Coronary artery (tissue), 2 donors: ENCODE results near the gene SAXO1.

Source experiments
- DNase-seq: peaks from one replicate; pipeline ENCODE4 v3.0.0-alpha.2; 2017; ENCODE audit warnings: low spot score
- H3K27ac ChIP-seq, 2 donors: fragments of 200-600 bp; sonication (generic); one replicate each; pipeline ENCODE4 v1.5.1; 2016 to 2019
- H3K4me3 ChIP-seq: fragments of 200-600 bp; sonication (generic); 2 replicates; pipeline ENCODE4 v1.5.1; 2016; ENCODE audit warnings: mild to moderate bottlenecking, moderate library complexity
- CTCF ChIP-seq: fragments of 200-600 bp; sonication (generic); IDR thresholded peaks from one replicate; pipeline ENCODE4 v1.5.1; 2019; ENCODE audit warnings: antibody characterized with exemption

The SAXO1 gene

GRCh38 chr9:18906656-18907395, 126.2 kb downstream of the SAXO1 start:
- Histone ChIP-seq H3K4me3 (no peak overlapping the region), H3K27ac (no peak overlapping the region)
- TF ChIP-seq CTCF = no peak
- DNase-seq = no peak

- DNase-seq = no peak
- no peak for TF ChIP-seq CTCF
- no peak overlapping the region for H3K27ac ChIP-seq
- no peak overlapping the region for H3K4me3 ChIP-seq
Measured at GRCh38 chr9:18905883-18906629, 127.0 kb downstream of the SAXO1 start.

- H3K27ac ChIP-seq = no peak overlapping the region
- no peak for DNase-seq
- no peak for TF ChIP-seq CTCF
Measured at GRCh38 chr9:18905028-18905882, 127.8 kb downstream of the SAXO1 start.

GRCh38 chr9:18903450-18903849, 129.6 kb downstream of the SAXO1 start:
- no peak overlapping the region for H3K4me3 ChIP-seq
- TF ChIP-seq CTCF = no peak
- H3K27ac ChIP-seq = no peak overlapping the region
- no peak for DNase-seq

More at GRCh38 chr9:18905028-18905882, 127.8 kb downstream of the SAXO1 start:
- H3K4me3 ChIP-seq = no peak overlapping the region

GRCh38 chr9:18896531-18897179, 136.4 kb downstream of the SAXO1 start:
- DNase-seq = no peak
- Histone ChIP-seq H3K4me3 (no peak overlapping the region), H3K27ac (no peak overlapping the region)
- no peak for TF ChIP-seq CTCF

- no peak for DNase-seq
- no peak for TF ChIP-seq CTCF
Measured at GRCh38 chr9:18896004-18896403, 137.0 kb downstream of the SAXO1 start.

More at GRCh38 chr9:18896004-18896403, 137.0 kb downstream of the SAXO1 start:
- Histone ChIP-seq H3K4me3 (no peak overlapping the region), H3K27ac (no peak overlapping the region)
